Measurements from ENCODE around the gene PCDHGA1. TPM values are rescaled to one million over a fixed set of nuclear protein-coding genes. Genes with fewer than 3 reads are reported as not detected.

The PCDHGA1 gene
- total and polyA plus RNA-seq, 2 of the 4 experiments (the other 2 are of a cell fraction) = 0.90 to 0.92 TPM

DNA sequence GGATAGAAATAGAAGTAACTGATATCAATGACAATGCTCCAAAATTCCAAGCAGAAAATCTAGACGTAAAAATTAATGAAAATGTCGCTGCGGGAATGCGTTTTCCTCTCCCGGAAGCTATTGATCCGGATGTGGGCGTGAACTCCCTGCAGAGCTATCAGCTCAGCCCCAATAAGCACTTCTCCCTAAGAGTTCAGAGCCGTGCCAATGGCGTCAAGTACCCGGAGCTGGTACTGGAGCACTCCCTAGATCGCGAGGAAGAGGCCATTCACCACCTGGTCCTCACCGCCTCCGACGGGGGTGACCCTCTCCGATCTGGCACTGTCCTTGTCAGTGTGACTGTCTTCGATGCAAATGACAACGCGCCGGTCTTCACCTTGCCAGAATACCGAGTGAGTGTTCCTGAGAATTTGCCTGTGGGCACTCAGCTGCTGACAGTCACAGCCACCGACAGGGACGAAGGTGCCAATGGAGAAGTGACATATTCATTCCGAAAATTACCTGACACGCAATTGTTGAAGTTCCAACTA, 83.3 kb downstream of the PCDHGA1 start:
- Histone ChIP-seq H4K20me1 (ENCODE audit: insufficient read depth, low read length) (no peaks in the 10 kb centered on the region), H3K79me1 (ENCODE audit: low read depth in 1 of 2, low read length in 2 of 2) (peaks cover 7 to 12% of the 10 kb centered on the region in 2 experiments), H3K14ac (replicated peaks; ENCODE audit: low read depth, low read length) (no peak overlapping the region), H4K91ac (ENCODE audit: insufficient read depth, low read depth, low read length) (no peak overlapping the region), H2BK5ac (ENCODE audit: low read depth, low read length, poor library complexity, severe bottlenecking) (no peak overlapping the region), H2BK20ac (ENCODE audit: low read depth, low read length) (no peak overlapping the region), H4K8ac (ENCODE audit: low read depth in 2 of 2, low read length in 2 of 2) (no peak overlapping the region; a peak in 1 of 4 replicates), H2AK9ac (replicated peaks; ENCODE audit: low read depth, low read length, poor library complexity) (no peak overlapping the region), H2AK5ac (ENCODE audit: low read depth, low read length) (no peak overlapping the region), H3K27me3 (ENCODE audit: control insufficient read depth, insufficient read depth, low read length) (no peaks in the 10 kb centered on the region), H3K9ac (ENCODE audit: low read depth, low read length) (no peak overlapping the region), H2BK15ac (ENCODE audit: low read depth, low read length) (no peak overlapping the region), H3K9me1 (ENCODE audit: insufficient read depth, low read length) (no peaks in the 10 kb centered on the region), H3K9me3 (ENCODE audit: control insufficient read depth, insufficient read depth, low read length) (peaks cover 50% of the 10 kb centered on the region), H3K4ac (ENCODE audit: low read depth, low read length) (no peak overlapping the region), H3K4me1 (ENCODE audit: control insufficient read depth, insufficient read depth, low read length) (no peaks in the 10 kb centered on the region), H2BK120ac (ENCODE audit: low read depth, low read length) (no peak overlapping the region), H3K4me2 (ENCODE audit: low read depth, low read length) (peak overlapping the region; percentile 46; the same call in 1 of the 2 replicates), H3K27ac (ENCODE audit: insufficient read depth, low read length) (no peak overlapping the region), H3K56ac (ENCODE audit: extremely low read depth, insufficient read depth, low read length) (no peak overlapping the region), H3K23ac (ENCODE audit: low read depth, low read length) (no peak overlapping the region), H3K18ac (ENCODE audit: low read depth, low read length) (no peak overlapping the region), H3K36me3 (ENCODE audit: control insufficient read depth, insufficient read depth, low read length) (peaks cover 14% of the 10 kb centered on the region; the same call in 1 of the 2 replicates), H3K4me3 (ENCODE audit: insufficient read depth, low read depth, low read length) (peak overlapping the region; percentile 19), H4K5ac (ENCODE audit: low read depth, low read length) (no peak overlapping the region), H2AFZ (replicated peaks; ENCODE audit: low read length, poor library complexity) (peak overlapping the region; percentile 58)
- TF ChIP-seq, protein P1, sequence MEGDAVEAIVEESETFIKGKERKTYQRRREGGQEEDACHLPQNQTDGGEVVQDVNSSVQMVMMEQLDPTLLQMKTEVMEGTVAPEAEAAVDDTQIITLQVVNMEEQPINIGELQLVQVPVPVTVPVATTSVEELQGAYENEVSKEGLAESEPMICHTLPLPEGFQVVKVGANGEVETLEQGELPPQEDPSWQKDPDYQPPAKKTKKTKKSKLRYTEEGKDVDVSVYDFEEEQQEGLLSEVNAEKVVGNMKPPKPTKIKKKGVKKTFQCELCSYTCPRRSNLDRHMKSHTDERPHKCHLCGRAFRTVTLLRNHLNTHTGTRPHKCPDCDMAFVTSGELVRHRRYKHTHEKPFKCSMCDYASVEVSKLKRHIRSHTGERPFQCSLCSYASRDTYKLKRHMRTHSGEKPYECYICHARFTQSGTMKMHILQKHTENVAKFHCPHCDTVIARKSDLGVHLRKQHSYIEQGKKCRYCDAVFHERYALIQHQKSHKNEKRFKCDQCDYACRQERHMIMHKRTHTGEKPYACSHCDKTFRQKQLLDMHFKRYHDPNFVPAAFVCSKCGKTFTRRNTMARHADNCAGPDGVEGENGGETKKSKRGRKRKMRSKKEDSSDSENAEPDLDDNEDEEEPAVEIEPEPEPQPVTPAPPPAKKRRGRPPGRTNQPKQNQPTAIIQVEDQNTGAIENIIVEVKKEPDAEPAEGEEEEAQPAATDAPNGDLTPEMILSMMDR (conservative IDR thresholded peaks at IDR 0.05; ENCODE audit: low read depth, low read length) = no peak
- no peak for TF ChIP-seq CHD1 (IDR thresholded peaks at IDR 0.05; ENCODE audit: low read depth, low read length)
- TF ChIP-seq MAFK (IDR thresholded peaks at IDR 0.05; ENCODE audit: low read depth, low read length) = no peak
- no peak for TF ChIP-seq RAD21 (IDR thresholded peaks at IDR 0.05; ENCODE audit: low read length)
- TF ChIP-seq, protein P2, sequence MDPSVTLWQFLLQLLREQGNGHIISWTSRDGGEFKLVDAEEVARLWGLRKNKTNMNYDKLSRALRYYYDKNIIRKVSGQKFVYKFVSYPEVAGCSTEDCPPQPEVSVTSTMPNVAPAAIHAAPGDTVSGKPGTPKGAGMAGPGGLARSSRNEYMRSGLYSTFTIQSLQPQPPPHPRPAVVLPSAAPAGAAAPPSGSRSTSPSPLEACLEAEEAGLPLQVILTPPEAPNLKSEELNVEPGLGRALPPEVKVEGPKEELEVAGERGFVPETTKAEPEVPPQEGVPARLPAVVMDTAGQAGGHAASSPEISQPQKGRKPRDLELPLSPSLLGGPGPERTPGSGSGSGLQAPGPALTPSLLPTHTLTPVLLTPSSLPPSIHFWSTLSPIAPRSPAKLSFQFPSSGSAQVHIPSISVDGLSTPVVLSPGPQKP (IDR thresholded peaks at IDR 0.05; ENCODE audit: borderline replicate concordance, low read depth, low read length) = no peak
- TF ChIP-seq, protein P3, sequence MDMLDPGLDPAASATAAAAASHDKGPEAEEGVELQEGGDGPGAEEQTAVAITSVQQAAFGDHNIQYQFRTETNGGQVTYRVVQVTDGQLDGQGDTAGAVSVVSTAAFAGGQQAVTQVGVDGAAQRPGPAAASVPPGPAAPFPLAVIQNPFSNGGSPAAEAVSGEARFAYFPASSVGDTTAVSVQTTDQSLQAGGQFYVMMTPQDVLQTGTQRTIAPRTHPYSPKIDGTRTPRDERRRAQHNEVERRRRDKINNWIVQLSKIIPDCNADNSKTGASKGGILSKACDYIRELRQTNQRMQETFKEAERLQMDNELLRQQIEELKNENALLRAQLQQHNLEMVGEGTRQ (IDR thresholded peaks at IDR 0.05; ENCODE audit: low read depth, low read length) = no peak
- no peak for TF ChIP-seq MAZ (IDR thresholded peaks at IDR 0.05; ENCODE audit: borderline replicate concordance, low read depth, low read length)
- no peak for TF ChIP-seq CEBPB (IDR thresholded peaks at IDR 0.05; ENCODE audit: low read depth, low read length)
- TF ChIP-seq SMC3 (IDR thresholded peaks at IDR 0.05; ENCODE audit: low read depth, low read length) = no peak
- 31% methylated on average over 12 of the region's 25 CpGs; no CpG with 5 or more reads in 1 of the 2 experiments for WGBS, 2 experiments (ENCODE audit: extremely low coverage in 2 of 2, insufficient read length in 1 of 2)
- intact Hi-C loops (cut with micrococcal nuclease) = loop anchor here (1.0 to 5.0 kb wide), 2 partner anchors 86 to 111 kb away; no protein-coding TSS in a partner anchor
- dilution Hi-C loops (cut with HindIII; ENCODE audit: low sequenced_read_pairs, unreplicated experiment) = no loop called here
- in situ Hi-C loops (cut with MboI; ENCODE audit: low sequenced_read_pairs) = no loop called here
- CTCF ChIA-PET = interaction anchor here (0.5 to 2.8 kb wide), 16 partner anchors 10 to 1085 kb away, joined by 3 to 25 read pairs (median 4); partner anchors contain the start of genes PCDHB11 and TAF7
- POLR2A ChIA-PET (ENCODE audit: unreplicated experiment) = no interaction called here
- ATAC-seq (ENCODE audit: low read depth) = no peak
- DNase-seq = no peak
- BruUV-seq (replicated peaks) = no TSS peak
